ENCODE data around the gene NELL1.

GRCh38 chr11:21566521-21567117, 897.2 kb downstream of the NELL1 start:
- TF ChIP-seq CTCF (conservative IDR thresholded peaks at IDR 0.05; ENCODE audit: low read length) = no peak
- TF ChIP-seq EZH2phosphoT487 (IDR thresholded peaks at IDR 0.05; ENCODE audit: borderline replicate concordance) = no peak
